Measurements from ENCODE around the gene ABCC3.

Gene ABCC3

DNA sequence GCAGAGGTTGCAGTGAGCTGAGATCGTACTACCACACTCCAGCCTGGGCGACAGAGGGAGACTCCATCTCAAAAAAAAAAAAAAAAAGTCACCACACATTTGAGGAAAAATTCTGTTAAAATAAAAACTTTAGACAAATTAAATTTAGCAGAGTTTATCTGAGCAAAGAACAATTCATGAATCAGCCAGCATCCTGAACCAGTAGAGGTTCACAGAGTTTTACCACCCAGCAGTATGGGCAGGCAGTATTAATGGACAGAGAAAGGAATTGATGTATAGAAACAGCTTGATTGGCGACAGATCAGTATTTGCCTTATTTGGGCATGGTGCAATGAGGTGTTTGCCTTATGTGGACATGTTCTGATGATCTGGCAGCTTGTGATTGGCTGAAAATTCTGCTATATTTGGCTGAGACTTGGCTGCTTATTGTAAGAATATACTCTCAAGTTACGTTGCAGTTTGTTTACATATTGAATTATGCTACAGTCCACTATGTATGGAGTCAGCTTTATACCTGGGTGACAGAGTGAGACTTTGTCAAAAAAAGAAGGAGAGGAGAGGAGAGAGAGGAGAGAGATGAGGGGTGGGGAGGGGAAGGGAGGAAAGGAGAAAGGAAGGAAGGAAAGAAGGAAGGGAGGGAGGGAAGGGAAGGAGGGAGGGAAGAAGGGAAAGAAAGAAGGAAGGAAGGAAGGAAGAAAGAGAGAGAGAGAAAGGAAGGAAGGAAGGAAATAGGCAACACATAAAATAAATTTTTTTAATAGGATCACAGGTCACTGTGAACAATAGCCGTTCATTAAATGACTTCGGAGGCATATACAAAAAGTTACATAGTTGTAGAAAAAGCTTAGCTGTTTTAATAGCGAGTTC lies 14.6 kb downstream of the ABCC3 start:
- Histone ChIP-seq H3K27me3 (ENCODE audit: control insufficient read depth in 3 of 3, insufficient read depth in 3 of 3, low read depth in 1 of 3, low read length in 3 of 3) (peaks cover 0 to 8% (median 0%) of the 10 kb centered on the region in 3 experiments), H4K91ac (ENCODE audit: low read depth, low read length, poor library complexity) (no peak overlapping the region), H2AK5ac (ENCODE audit: low read depth, low read length) (no peak overlapping the region), H3K23ac (ENCODE audit: low read depth, low read length, poor library complexity) (no peak overlapping the region), H3K4me1 (ENCODE audit: control insufficient read depth in 2 of 2, insufficient read depth in 1 of 2, low read depth in 1 of 2, low read length in 2 of 2) (no peaks in the 10 kb centered on the region), H3K36me3 (replicated peaks in 1 of 2; ENCODE audit: control insufficient read depth in 2 of 2, insufficient read depth in 2 of 2, low read length in 2 of 2) (no peaks in the 10 kb centered on the region), H3K27ac (replicated peaks; ENCODE audit: low read length) (no peak overlapping the region), H2AFZ (ENCODE audit: low read length) (no peak overlapping the region), H3K9me3 (replicated peaks in 1 of 2; ENCODE audit: control insufficient read depth in 2 of 2, insufficient read depth in 1 of 2, low read depth in 1 of 2, low read length in 2 of 2) (peaks cover 0 to 2% of the 10 kb centered on the region in 2 donors), H3K9ac (ENCODE audit: low read depth, low read length, poor library complexity) (no peak overlapping the region), H2BK12ac (ENCODE audit: low read length) (no peak overlapping the region), H4K8ac (ENCODE audit: low read depth, low read length) (no peak overlapping the region), H3K79me1 (ENCODE audit: low read depth, low read length) (no peaks in the 10 kb centered on the region), H3K14ac (ENCODE audit: low read length) (no peak overlapping the region), H3K4me3 (ENCODE audit: low read length in 2 of 2) (no peak overlapping the region), H2BK15ac (ENCODE audit: low read length) (no peak overlapping the region), H2BK120ac (ENCODE audit: low read depth, low read length) (no peak overlapping the region), H2BK5ac (ENCODE audit: low read length) (no peak overlapping the region), H3K18ac (ENCODE audit: low read length) (no peak overlapping the region), H3K4ac (ENCODE audit: low read length) (no peak overlapping the region), H3K4me2 (ENCODE audit: insufficient read depth, low read length, poor library complexity, severe bottlenecking) (no peak overlapping the region)
- DNase-seq (ENCODE audit: low spot score): no peak
- WGBS, 2 donors (ENCODE audit: extremely low coverage in 2 of 2, insufficient read length in 2 of 2, insufficient replicate concordance in 1 of 2): no CpG with 5 or more reads among the region's 7 CpGs

DNA sequence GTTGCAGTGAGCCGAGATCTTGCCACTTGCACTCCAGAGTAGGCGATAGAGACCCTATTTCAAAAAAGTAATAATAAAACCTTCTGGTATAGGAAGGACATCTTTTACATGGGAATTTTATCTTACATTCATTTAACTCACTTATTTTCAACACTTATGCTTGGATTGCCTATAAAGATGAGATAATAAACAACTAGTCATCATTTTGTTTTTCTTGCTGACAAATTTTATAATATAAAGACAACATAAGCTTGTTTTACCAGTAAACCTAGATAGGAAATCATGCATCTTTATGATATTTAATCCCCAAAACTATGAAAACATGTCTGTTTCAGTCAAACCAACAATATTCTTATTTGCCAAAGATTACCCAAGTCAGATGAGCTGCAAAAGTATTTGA lies 17.0 kb downstream of the ABCC3 start:
- Histone ChIP-seq H3K4me3 (ENCODE audit: low read length in 2 of 2) (no peak overlapping the region), H4K8ac (ENCODE audit: low read depth, low read length) (no peak overlapping the region), H2BK15ac (ENCODE audit: low read length) (no peak overlapping the region), H3K4ac (ENCODE audit: low read length) (no peak overlapping the region), H3K18ac (ENCODE audit: low read length) (no peak overlapping the region), H3K27me3 (ENCODE audit: control insufficient read depth in 3 of 3, insufficient read depth in 3 of 3, low read depth in 1 of 3, low read length in 3 of 3) (peaks cover 0 to 5% (median 0%) of the 10 kb centered on the region in 3 experiments), H2BK5ac (ENCODE audit: low read length) (no peak overlapping the region), H3K4me2 (ENCODE audit: insufficient read depth, low read length, poor library complexity, severe bottlenecking) (no peak overlapping the region), H3K14ac (ENCODE audit: low read length) (no peak overlapping the region), H2BK120ac (ENCODE audit: low read depth, low read length) (no peak overlapping the region), H2AK5ac (ENCODE audit: low read depth, low read length) (no peak overlapping the region), H3K4me1 (ENCODE audit: control insufficient read depth in 2 of 2, insufficient read depth in 1 of 2, low read depth in 1 of 2, low read length in 2 of 2) (no peaks in the 10 kb centered on the region), H3K79me1 (ENCODE audit: low read depth, low read length) (no peaks in the 10 kb centered on the region), H3K9me3 (replicated peaks in 1 of 2; ENCODE audit: control insufficient read depth in 2 of 2, insufficient read depth in 1 of 2, low read depth in 1 of 2, low read length in 2 of 2) (peaks cover 0 to 2% of the 10 kb centered on the region in 2 donors), H2AFZ (ENCODE audit: low read length) (no peak overlapping the region), H3K9ac (ENCODE audit: low read depth, low read length, poor library complexity) (no peak overlapping the region), H2BK12ac (ENCODE audit: low read length) (no peak overlapping the region), H3K23ac (ENCODE audit: low read depth, low read length, poor library complexity) (no peak overlapping the region), H3K36me3 (replicated peaks in 1 of 2; ENCODE audit: control insufficient read depth in 2 of 2, insufficient read depth in 2 of 2, low read length in 2 of 2) (no peaks in the 10 kb centered on the region), H3K27ac (replicated peaks; ENCODE audit: low read length) (no peak overlapping the region), H4K91ac (ENCODE audit: low read depth, low read length, poor library complexity) (no peak overlapping the region)
- WGBS, 2 donors (ENCODE audit: extremely low coverage in 2 of 2, insufficient read length in 2 of 2, insufficient replicate concordance in 1 of 2): no CpG with 5 or more reads among the region's 2 CpGs
- DNase-seq (ENCODE audit: low spot score): no peak

DNA sequence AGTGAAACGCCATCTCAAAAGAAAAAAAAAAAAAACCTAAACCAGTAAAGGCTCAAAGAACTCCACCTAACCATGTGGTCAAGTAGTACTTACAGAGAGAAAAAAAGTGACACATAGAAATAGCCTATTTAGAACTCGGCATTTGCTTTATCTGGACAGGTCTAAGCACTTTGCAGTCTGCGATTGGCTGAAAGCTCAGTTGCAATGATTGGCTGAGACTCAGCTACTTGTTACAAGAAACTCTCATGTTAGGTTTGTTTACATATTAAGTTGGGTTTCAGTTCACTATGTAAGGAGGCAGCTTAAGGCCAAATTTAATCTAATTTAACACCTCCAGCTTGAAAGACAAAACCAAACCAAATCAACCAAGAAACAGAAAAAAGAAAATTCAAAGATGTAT lies 19.1 kb downstream of the ABCC3 start:
- H3K4me1 ChIP-seq (ENCODE audit: control insufficient read depth in 2 of 2, insufficient read depth in 1 of 2, low read depth in 1 of 2, low read length in 2 of 2): no peaks in the 10 kb centered on the region
- no peak overlapping the region for H3K18ac ChIP-seq (ENCODE audit: low read length)
- H4K8ac ChIP-seq (ENCODE audit: low read depth, low read length): no peak overlapping the region
- no peak overlapping the region for H2AFZ ChIP-seq (ENCODE audit: low read length)
- no peak overlapping the region for H3K4me2 ChIP-seq (ENCODE audit: insufficient read depth, low read length, poor library complexity, severe bottlenecking)
- H3K27me3 ChIP-seq (ENCODE audit: control insufficient read depth in 3 of 3, insufficient read depth in 3 of 3, low read depth in 1 of 3, low read length in 3 of 3): peaks cover 0 to 17% (median 0%) of the 10 kb centered on the region in 3 experiments
- H2BK15ac ChIP-seq (ENCODE audit: low read length): no peak overlapping the region
- H2AK5ac ChIP-seq (ENCODE audit: low read depth, low read length): no peak overlapping the region
- no peak overlapping the region for H3K4ac ChIP-seq (ENCODE audit: low read length)
- no peak overlapping the region for H3K4me3 ChIP-seq (ENCODE audit: low read length in 2 of 2)
- no CpG with 5 or more reads among the region's 3 CpGs for WGBS, 2 donors (ENCODE audit: extremely low coverage in 2 of 2, insufficient read length in 2 of 2, insufficient replicate concordance in 1 of 2)
- H2BK120ac ChIP-seq (ENCODE audit: low read depth, low read length): no peak overlapping the region
- no peak overlapping the region for H3K14ac ChIP-seq (ENCODE audit: low read length)
- no peak overlapping the region for H2BK12ac ChIP-seq (ENCODE audit: low read length)
- H3K79me1 ChIP-seq (ENCODE audit: low read depth, low read length): no peaks in the 10 kb centered on the region
- peaks cover 0 to 2% of the 10 kb centered on the region in 2 donors for H3K9me3 ChIP-seq (replicated peaks in 1 of 2; ENCODE audit: control insufficient read depth in 2 of 2, insufficient read depth in 1 of 2, low read depth in 1 of 2, low read length in 2 of 2)
- DNase-seq (ENCODE audit: low spot score): no peak
- H3K27ac ChIP-seq (replicated peaks; ENCODE audit: low read length): no peak overlapping the region
- H3K23ac ChIP-seq (ENCODE audit: low read depth, low read length, poor library complexity): no peak overlapping the region
- no peak overlapping the region for H4K91ac ChIP-seq (ENCODE audit: low read depth, low read length, poor library complexity)
- H3K36me3 ChIP-seq (replicated peaks in 1 of 2; ENCODE audit: control insufficient read depth in 2 of 2, insufficient read depth in 2 of 2, low read length in 2 of 2): no peaks in the 10 kb centered on the region
- no peak overlapping the region for H2BK5ac ChIP-seq (ENCODE audit: low read length)
- H3K9ac ChIP-seq (ENCODE audit: low read depth, low read length, poor library complexity): no peak overlapping the region

DNA sequence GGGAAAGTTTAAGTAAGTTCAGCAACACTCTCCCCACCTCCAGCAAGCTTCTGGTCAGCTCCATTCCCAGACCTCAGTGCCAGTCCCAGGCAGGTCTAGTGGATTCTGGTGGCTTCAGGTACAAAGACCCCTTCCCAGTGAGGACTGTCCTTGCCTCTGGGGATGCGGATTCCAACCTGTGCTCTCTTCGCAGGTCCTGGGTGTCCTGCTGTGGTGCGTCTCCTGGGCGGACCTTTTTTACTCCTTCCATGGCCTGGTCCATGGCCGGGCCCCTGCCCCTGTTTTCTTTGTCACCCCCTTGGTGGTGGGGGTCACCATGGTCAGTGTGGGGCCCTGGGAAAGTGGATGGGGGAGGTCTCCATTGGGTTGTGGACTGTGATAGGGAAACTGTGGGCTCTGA lies 21.8 kb downstream of the ABCC3 start:
- H2BK15ac ChIP-seq (ENCODE audit: low read length): no peak overlapping the region
- H2BK5ac ChIP-seq (ENCODE audit: low read length): no peak overlapping the region
- no peak overlapping the region for H3K4me2 ChIP-seq (ENCODE audit: insufficient read depth, low read length, poor library complexity, severe bottlenecking)
- no peaks in the 10 kb centered on the region for H3K79me1 ChIP-seq (ENCODE audit: low read depth, low read length)
- no peak overlapping the region for H3K27ac ChIP-seq (replicated peaks; ENCODE audit: low read length)
- H3K4ac ChIP-seq (ENCODE audit: low read length): no peak overlapping the region
- no peak overlapping the region for H3K23ac ChIP-seq (ENCODE audit: low read depth, low read length, poor library complexity)
- no peak overlapping the region for H3K4me3 ChIP-seq (ENCODE audit: low read length in 2 of 2)
- peaks cover 0 to 17% (median 0%) of the 10 kb centered on the region in 3 experiments for H3K27me3 ChIP-seq (ENCODE audit: control insufficient read depth in 3 of 3, insufficient read depth in 3 of 3, low read depth in 1 of 3, low read length in 3 of 3)
- H3K9ac ChIP-seq (ENCODE audit: low read depth, low read length, poor library complexity): no peak overlapping the region
- H3K4me1 ChIP-seq (ENCODE audit: control insufficient read depth in 2 of 2, insufficient read depth in 1 of 2, low read depth in 1 of 2, low read length in 2 of 2): peaks cover 3 to 4% of the 10 kb centered on the region in 2 donors
- peak overlapping the region; percentile 56 for H2AK5ac ChIP-seq (ENCODE audit: low read depth, low read length)
- peaks cover 0 to 2% of the 10 kb centered on the region in 2 donors for H3K9me3 ChIP-seq (replicated peaks in 1 of 2; ENCODE audit: control insufficient read depth in 2 of 2, insufficient read depth in 1 of 2, low read depth in 1 of 2, low read length in 2 of 2)
- no peak for DNase-seq (ENCODE audit: low spot score)
- no peak overlapping the region for H3K18ac ChIP-seq (ENCODE audit: low read length)
- WGBS, 2 donors (ENCODE audit: extremely low coverage in 2 of 2, insufficient read length in 2 of 2, insufficient replicate concordance in 1 of 2): no CpG with 5 or more reads among the region's 5 CpGs
- H2BK12ac ChIP-seq (ENCODE audit: low read length): no peak overlapping the region
- H4K91ac ChIP-seq (ENCODE audit: low read depth, low read length, poor library complexity): no peak overlapping the region
- H2AFZ ChIP-seq (ENCODE audit: low read length): no peak overlapping the region
- H3K36me3 ChIP-seq (replicated peaks in 1 of 2; ENCODE audit: control insufficient read depth in 2 of 2, insufficient read depth in 2 of 2, low read length in 2 of 2): no peaks in the 10 kb centered on the region
- H4K8ac ChIP-seq (ENCODE audit: low read depth, low read length): no peak overlapping the region
- H2BK120ac ChIP-seq (ENCODE audit: low read depth, low read length): no peak overlapping the region
- no peak overlapping the region for H3K14ac ChIP-seq (ENCODE audit: low read length)

Data from neuronal stem cell (in vitro differentiated cells).